HG03060 (cell line): ENCODE data around the gene GLCE.

Source experiments
- ATAC-seq: cut with Tn5 transposase; IDR thresholded peaks from one replicate; pipeline ENCODE4 v1.9.1; 2021; ENCODE audit warnings: low read depth, moderate number of reproducible peaks; ENCODE audit not compliant: unreplicated experiment

Gene GLCE

DNA sequence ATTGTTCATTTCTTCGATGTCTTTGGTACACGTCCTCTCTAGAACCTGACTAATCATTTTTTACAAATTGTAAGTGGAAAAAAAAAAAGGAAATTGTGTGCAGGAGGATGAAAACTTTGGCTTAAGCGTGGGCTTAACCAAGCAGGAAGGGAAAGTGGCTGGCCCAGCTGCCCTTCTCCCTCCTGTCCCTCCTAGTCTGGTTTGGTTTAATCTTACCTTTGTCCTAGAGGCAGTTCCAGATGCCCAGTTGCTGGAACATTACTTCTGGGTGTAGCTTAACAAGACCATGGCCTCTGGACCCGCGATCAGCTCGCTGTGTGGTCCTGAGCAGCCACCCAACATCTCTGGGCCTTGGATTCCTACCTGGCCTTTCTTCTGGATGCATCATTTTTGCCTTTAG, 153.7 kb downstream of the GLCE start:
- no peak for ATAC-seq

DNA sequence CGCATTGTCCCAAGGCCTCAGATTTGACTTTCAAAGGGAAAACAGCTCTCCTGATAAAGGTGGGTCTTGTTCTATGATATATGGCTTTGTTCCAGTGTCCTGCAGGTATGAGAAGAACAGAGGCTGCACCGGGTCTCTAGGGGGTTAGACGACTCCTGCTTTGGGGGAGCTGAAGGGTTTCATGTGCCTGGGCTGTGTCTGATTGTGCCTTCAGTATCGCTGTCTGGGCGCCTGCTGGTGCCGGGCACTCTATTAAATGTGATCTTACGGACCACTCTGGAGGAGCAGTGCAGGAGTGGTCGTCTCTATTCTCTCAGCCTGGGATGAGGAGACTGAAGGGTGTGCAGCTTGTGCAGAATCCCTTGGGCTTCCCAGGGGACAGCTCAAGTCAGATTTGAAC, 154.3 kb downstream of the GLCE start:
- ATAC-seq = no peak

DNA sequence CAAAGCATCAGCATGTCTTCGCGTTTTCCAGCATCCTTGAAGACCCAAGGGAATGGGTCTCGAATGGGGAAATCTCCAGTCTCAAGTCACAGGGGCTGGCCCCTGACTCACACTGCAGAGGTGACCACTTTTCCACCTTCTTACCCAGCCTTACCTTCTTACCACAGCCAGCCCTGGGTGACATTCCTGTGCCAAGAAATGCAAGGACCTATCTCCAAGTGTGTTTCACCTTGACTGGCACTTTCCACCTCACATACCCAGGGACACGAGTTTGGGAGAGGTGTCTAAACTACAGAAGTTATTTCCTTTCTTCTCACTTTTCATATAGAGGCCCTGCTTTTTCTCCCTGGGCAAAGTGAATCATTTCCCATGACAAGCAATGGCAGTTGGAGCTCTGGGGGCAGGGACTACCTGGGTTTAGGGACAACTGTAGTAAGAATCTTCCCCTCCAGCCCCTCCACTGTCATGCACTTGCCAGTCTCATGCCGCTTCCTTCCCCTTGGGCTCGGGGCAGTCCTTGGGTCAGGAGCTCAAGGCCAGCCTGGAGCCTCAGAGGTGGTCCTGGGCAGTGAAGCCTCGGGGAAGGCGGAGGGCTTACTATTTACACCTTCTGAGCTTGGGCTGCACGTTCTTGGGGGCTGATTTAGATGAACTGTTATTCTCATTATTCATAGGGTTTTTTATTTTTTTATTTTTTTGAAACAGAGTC, 155.1 kb downstream of the GLCE start:
- no peak for ATAC-seq

DNA sequence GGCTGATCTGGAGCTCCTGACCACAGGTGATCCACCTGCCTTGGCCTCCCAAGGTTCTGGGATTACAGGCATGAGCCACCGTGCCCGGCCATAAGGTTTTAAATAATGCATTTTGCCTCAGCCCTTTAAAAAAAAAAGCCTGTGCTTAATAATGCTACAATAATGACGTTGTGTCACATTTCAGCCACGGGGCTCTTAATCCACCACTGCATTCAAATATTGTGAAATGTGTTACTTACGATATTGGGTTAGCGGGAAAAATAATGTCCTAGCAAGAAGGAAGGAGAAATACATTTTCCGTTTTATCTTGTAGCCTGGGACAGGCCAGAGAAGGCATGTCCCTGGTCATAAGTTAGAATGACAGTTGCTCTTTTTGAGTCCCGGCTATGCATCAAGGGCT, 155.9 kb downstream of the GLCE start:
- ATAC-seq = no peak

DNA sequence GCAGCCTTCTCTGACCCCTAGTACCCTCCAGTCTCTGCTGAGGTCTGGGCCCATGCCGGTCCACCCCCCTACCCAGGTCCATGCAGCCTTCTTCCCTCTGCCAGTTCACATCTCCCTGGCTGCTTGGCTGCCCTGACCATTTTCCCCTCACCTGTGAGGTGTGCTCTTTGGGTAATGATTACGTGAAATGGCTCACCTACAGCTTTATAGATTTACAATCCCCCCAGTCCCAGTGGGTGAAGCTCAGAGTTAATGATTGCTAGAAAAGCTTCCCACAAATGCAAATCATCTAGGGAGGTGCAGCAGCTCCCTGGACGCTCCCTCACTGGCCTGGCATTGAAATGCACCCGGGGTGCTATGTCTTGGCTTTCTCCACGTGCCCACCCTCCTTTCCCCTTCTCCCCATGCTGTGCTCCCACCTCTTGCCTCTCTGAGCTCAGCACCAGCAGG, 157.0 kb downstream of the GLCE start:
- no peak for ATAC-seq

DNA sequence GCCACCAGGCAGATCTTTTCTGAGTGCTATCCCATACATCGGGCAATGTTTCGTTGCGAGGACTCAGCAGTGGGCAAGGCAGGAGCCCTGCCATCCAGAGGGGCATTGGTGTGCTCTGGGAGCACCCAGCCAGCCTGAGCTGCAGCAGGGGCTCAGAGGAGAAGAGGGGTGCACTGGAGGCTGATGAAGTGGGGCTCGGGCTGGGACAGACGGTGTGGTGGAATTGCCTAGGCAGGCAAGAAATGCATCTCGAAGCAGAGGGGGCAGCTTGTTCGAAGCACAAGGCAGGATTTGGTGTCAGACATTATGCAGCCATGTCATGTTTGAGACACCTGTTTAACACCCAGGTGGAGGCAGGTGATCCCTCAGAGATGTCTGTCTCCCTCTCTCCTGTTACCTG, 157.6 kb downstream of the GLCE start:
- ATAC-seq = no peak

DNA sequence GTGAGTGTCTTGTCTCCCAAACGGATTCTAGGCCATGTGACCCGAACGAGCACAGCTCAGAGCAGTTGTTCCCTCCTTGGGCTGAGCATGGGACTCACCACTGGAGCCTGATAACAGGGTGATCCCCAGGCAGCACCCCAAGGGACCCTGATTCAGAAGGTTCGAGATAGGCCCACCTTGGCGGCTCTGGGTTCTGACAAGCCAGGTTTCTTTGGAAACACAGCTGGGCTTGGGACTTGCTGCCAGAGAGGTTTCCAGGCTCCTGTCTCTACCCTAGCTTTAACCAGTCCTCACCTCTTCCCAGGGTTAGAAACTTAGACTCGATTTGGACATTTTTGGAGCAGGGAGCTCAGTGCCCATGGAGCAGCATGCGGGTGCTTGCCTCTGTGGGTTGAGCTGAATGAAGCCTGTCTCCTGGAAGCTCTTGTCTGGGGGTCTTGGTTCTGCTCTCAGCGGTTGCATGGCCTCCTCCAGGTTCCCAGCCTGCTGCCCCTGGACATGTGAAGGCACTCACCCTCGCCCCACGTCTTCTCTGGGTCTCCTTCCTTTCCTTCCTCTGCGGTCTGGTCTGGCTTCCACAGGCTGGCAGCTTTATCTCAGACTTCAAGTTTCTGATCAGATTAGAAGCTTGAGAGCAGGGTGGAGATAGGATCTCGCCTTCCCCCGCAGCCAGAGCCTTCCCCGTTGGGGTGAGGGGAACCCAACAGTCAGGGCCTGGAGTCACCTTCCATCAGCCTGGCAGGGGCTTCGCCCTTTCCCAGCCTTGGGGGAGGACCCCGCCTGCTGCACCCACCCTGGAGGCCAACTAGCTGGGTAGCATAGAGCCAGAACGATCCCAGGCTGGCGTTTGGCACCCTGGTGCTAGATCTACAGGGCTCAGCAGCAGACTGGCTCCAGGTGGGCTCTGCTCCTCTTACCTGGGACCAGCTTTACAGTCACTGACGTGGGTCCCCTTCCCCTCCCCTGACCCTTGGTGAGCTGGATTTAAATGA, 159.2 kb downstream of the GLCE start:
- no peak for ATAC-seq

DNA sequence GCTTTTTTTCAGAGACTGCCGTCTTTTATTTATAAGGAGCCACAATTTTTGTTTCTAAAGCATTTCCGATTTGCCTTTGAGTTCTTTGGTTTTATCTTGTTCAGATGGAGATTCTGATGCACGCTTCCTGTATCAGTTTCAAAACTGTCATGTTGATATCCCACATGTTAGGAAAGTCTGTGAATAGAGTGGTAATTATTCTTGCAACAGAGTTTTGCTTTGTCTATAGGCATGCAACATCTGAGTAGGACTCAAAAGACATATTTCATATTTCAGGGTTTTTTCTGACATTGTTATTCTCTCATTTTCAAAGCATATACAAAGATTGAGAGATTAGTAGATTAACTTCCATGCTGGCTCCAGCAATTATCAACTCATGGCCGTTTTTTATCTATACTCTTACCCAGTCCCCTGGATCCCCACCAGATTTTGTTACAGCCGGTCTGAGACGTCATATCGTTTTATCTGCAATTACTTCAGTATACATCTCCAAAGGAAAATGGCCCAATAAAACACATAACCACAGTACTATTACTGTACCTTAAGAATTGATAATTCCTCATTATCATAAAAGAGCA, 160.6 kb downstream of the GLCE start:
- no peak for ATAC-seq
